ENCODE measurements around the gene KMT2E.
"Not testable (repeated sequence)": the region's sequence is repeated elsewhere in the genome, so short reads cannot be mapped to it uniquely, and the experiment has no call there.

Gene KMT2E

GRCh38 chr7:104993217-104993862 is 20.7 kb upstream of the KMT2E start:
- Histone ChIP-seq H3K4me3 (ENCODE audit: low read depth in 1 of 2, low read length in 2 of 2) (no peak overlapping the region), H3K9me3 (ENCODE audit: control insufficient read depth in 1 of 2, low read length in 2 of 2) (no peaks in the 10 kb centered on the region), H3K36me3 (ENCODE audit: control insufficient read depth in 1 of 2, insufficient read depth in 2 of 2, low read length in 2 of 2) (peaks cover 3 to 11% of the 10 kb centered on the region in 2 donors), H3K27me3 (ENCODE audit: control insufficient read depth in 1 of 2, insufficient read depth in 2 of 2, low read length in 2 of 2) (no peaks in the 10 kb centered on the region), H3K4me1 (ENCODE audit: control insufficient read depth in 1 of 2, insufficient read depth in 2 of 2, low read length in 2 of 2) (peaks cover 22 to 28% of the 10 kb centered on the region in 2 donors), H3K27ac (ENCODE audit: low read depth, low read length) (no peak overlapping the region), H3K9ac (ENCODE audit: low read depth in 1 of 2, low read length in 2 of 2) (no peak overlapping the region)

- Histone ChIP-seq H3K4me1 (ENCODE audit: control insufficient read depth in 1 of 2, insufficient read depth in 2 of 2, low read length in 2 of 2) (peaks cover 48 to 63% of the 10 kb centered on the region in 2 donors), H3K9me3 (ENCODE audit: control insufficient read depth in 1 of 2, low read length in 2 of 2) (no peaks in the 10 kb centered on the region), H3K27me3 (ENCODE audit: control insufficient read depth in 1 of 2, insufficient read depth in 2 of 2, low read length in 2 of 2) (no peaks in the 10 kb centered on the region), H3K4me3 (ENCODE audit: low read depth in 1 of 2, low read length in 2 of 2) (peak overlapping the region; percentile 23 to 35), H3K27ac (ENCODE audit: low read depth, low read length) (no peak overlapping the region), H3K36me3 (ENCODE audit: control insufficient read depth in 1 of 2, insufficient read depth in 2 of 2, low read length in 2 of 2) (peaks cover 0 to 5% of the 10 kb centered on the region in 2 donors), H3K9ac (ENCODE audit: low read depth in 1 of 2, low read length in 2 of 2) (no peak overlapping the region)
Measured at GRCh38 chr7:104998040-104998752, 15.8 kb upstream of the KMT2E start.

- no peaks in the 10 kb centered on the region for H3K27me3 ChIP-seq (ENCODE audit: control insufficient read depth in 1 of 2, insufficient read depth in 2 of 2, low read length in 2 of 2)
- no peak overlapping the region for H3K4me3 ChIP-seq (ENCODE audit: low read depth in 1 of 2, low read length in 2 of 2)
- H3K9ac ChIP-seq (ENCODE audit: low read depth in 1 of 2, low read length in 2 of 2): no peak overlapping the region
- H3K9me3 ChIP-seq (ENCODE audit: control insufficient read depth in 1 of 2, low read length in 2 of 2): no peaks in the 10 kb centered on the region
- no peaks in the 10 kb centered on the region for H3K36me3 ChIP-seq (ENCODE audit: control insufficient read depth in 1 of 2, insufficient read depth in 2 of 2, low read length in 2 of 2)
- H3K4me1 ChIP-seq (ENCODE audit: control insufficient read depth in 1 of 2, insufficient read depth in 2 of 2, low read length in 2 of 2): peaks cover 61 to 66% of the 10 kb centered on the region in 2 donors
- no peak overlapping the region for H3K27ac ChIP-seq (ENCODE audit: low read depth, low read length)
Measured at GRCh38 chr7:105000200-105000599, 13.8 kb upstream of the KMT2E start.

GRCh38 chr7:105000927-105001336 is 13.1 kb upstream of the KMT2E start:
- H3K36me3 ChIP-seq (ENCODE audit: control insufficient read depth in 1 of 2, insufficient read depth in 2 of 2, low read length in 2 of 2): no peaks in the 10 kb centered on the region
- H3K4me3 ChIP-seq (ENCODE audit: low read depth in 1 of 2, low read length in 2 of 2): no peak overlapping the region
- H3K27me3 ChIP-seq (ENCODE audit: control insufficient read depth in 1 of 2, insufficient read depth in 2 of 2, low read length in 2 of 2): no peaks in the 10 kb centered on the region
- no peaks in the 10 kb centered on the region for H3K9me3 ChIP-seq (ENCODE audit: control insufficient read depth in 1 of 2, low read length in 2 of 2)
- peaks cover 64 to 66% of the 10 kb centered on the region in 2 donors for H3K4me1 ChIP-seq (ENCODE audit: control insufficient read depth in 1 of 2, insufficient read depth in 2 of 2, low read length in 2 of 2)
- no peak overlapping the region for H3K9ac ChIP-seq (ENCODE audit: low read depth in 1 of 2, low read length in 2 of 2)
- H3K27ac ChIP-seq (ENCODE audit: low read depth, low read length): no peak overlapping the region

GRCh38 chr7:105001652-105002184 is 12.3 kb upstream of the KMT2E start:
- Histone ChIP-seq H3K27ac (ENCODE audit: low read depth, low read length) (no peak overlapping the region), H3K4me3 (ENCODE audit: low read depth in 1 of 2, low read length in 2 of 2) (no peak overlapping the region), H3K4me1 (ENCODE audit: control insufficient read depth in 1 of 2, insufficient read depth in 2 of 2, low read length in 2 of 2) (peaks cover 66 to 72% of the 10 kb centered on the region in 2 donors), H3K9ac (ENCODE audit: low read depth in 1 of 2, low read length in 2 of 2) (no peak overlapping the region), H3K27me3 (ENCODE audit: control insufficient read depth in 1 of 2, insufficient read depth in 2 of 2, low read length in 2 of 2) (no peaks in the 10 kb centered on the region), H3K36me3 (ENCODE audit: control insufficient read depth in 1 of 2, insufficient read depth in 2 of 2, low read length in 2 of 2) (no peaks in the 10 kb centered on the region), H3K9me3 (ENCODE audit: control insufficient read depth in 1 of 2, low read length in 2 of 2) (no peaks in the 10 kb centered on the region)

- H3K27ac ChIP-seq (ENCODE audit: low read depth, low read length): peak overlapping the region; percentile 3
Measured at GRCh38 chr7:105003275-105003674, 10.7 kb upstream of the KMT2E start.

GRCh38 chr7:105003872-105004510 is 10.0 kb upstream of the KMT2E start:
- no peak overlapping the region for H3K4me3 ChIP-seq (ENCODE audit: low read depth in 1 of 2, low read length in 2 of 2)
- H3K9ac ChIP-seq (ENCODE audit: low read depth in 1 of 2, low read length in 2 of 2): no peak overlapping the region
- H3K27me3 ChIP-seq (ENCODE audit: control insufficient read depth in 1 of 2, insufficient read depth in 2 of 2, low read length in 2 of 2): no peaks in the 10 kb centered on the region
- H3K36me3 ChIP-seq (ENCODE audit: control insufficient read depth in 1 of 2, insufficient read depth in 2 of 2, low read length in 2 of 2): no peaks in the 10 kb centered on the region
- peaks cover 80 to 84% of the 10 kb centered on the region in 2 donors for H3K4me1 ChIP-seq (ENCODE audit: control insufficient read depth in 1 of 2, insufficient read depth in 2 of 2, low read length in 2 of 2)
- no peak overlapping the region for H3K27ac ChIP-seq (ENCODE audit: low read depth, low read length)
- H3K9me3 ChIP-seq (ENCODE audit: control insufficient read depth in 1 of 2, low read length in 2 of 2): no peaks in the 10 kb centered on the region

More at GRCh38 chr7:105003275-105003674, 10.7 kb upstream of the KMT2E start:
- peak overlapping the region; percentile 26 to 40 for H3K9ac ChIP-seq (ENCODE audit: low read depth in 1 of 2, low read length in 2 of 2)
- H3K27me3 ChIP-seq (ENCODE audit: control insufficient read depth in 1 of 2, insufficient read depth in 2 of 2, low read length in 2 of 2): no peaks in the 10 kb centered on the region
- H3K4me3 ChIP-seq (ENCODE audit: low read depth in 1 of 2, low read length in 2 of 2): peak overlapping the region in 1 of 2 donors; percentile 48
- no peaks in the 10 kb centered on the region for H3K9me3 ChIP-seq (ENCODE audit: control insufficient read depth in 1 of 2, low read length in 2 of 2)
- peaks cover 79 to 82% of the 10 kb centered on the region in 2 donors for H3K4me1 ChIP-seq (ENCODE audit: control insufficient read depth in 1 of 2, insufficient read depth in 2 of 2, low read length in 2 of 2)
- no peaks in the 10 kb centered on the region for H3K36me3 ChIP-seq (ENCODE audit: control insufficient read depth in 1 of 2, insufficient read depth in 2 of 2, low read length in 2 of 2)

- H3K36me3 ChIP-seq (ENCODE audit: control insufficient read depth in 1 of 2, insufficient read depth in 2 of 2, low read length in 2 of 2); H3K27me3 ChIP-seq (ENCODE audit: control insufficient read depth in 1 of 2, insufficient read depth in 2 of 2, low read length in 2 of 2); H3K27ac ChIP-seq (ENCODE audit: low read depth, low read length); H3K9me3 ChIP-seq (ENCODE audit: control insufficient read depth in 1 of 2, low read length in 2 of 2); H3K9ac ChIP-seq (ENCODE audit: low read depth in 1 of 2, low read length in 2 of 2); H3K4me3 ChIP-seq (ENCODE audit: low read depth in 1 of 2, low read length in 2 of 2): not testable (repeated sequence)
- peaks cover 78 to 79% of the 10 kb centered on the region in 2 donors for H3K4me1 ChIP-seq (ENCODE audit: control insufficient read depth in 1 of 2, insufficient read depth in 2 of 2, low read length in 2 of 2)
Measured at GRCh38 chr7:105005006-105005405, 9.0 kb upstream of the KMT2E start.

- H3K9me3 ChIP-seq (ENCODE audit: control insufficient read depth in 1 of 2, low read length in 2 of 2); H3K27ac ChIP-seq (ENCODE audit: low read depth, low read length); H3K36me3 ChIP-seq (ENCODE audit: control insufficient read depth in 1 of 2, insufficient read depth in 2 of 2, low read length in 2 of 2); H3K9ac ChIP-seq (ENCODE audit: low read depth in 1 of 2, low read length in 2 of 2); H3K27me3 ChIP-seq (ENCODE audit: control insufficient read depth in 1 of 2, insufficient read depth in 2 of 2, low read length in 2 of 2); H3K4me3 ChIP-seq (ENCODE audit: low read depth in 1 of 2, low read length in 2 of 2): not testable (repeated sequence)
- peaks cover 77 to 78% of the 10 kb centered on the region in 2 donors for H3K4me1 ChIP-seq (ENCODE audit: control insufficient read depth in 1 of 2, insufficient read depth in 2 of 2, low read length in 2 of 2)
Measured at GRCh38 chr7:105005486-105005885, 8.5 kb upstream of the KMT2E start.

Measured in duodenal mucosa (tissue), 2 donors.